GM11168 (cell line): ENCODE data around the gene CAP2.
"Not testable (repeated sequence)": the region's sequence is repeated elsewhere in the genome, so short reads cannot be mapped to it uniquely, and the experiment has no call there.

ENCODE experiments used
- in situ Hi-C: fragments of 300-500 bp; cut with MboI; formaldehyde crosslinking; loops from one replicate; pipeline ENCODE4 v1.12.0; 2022; ENCODE audit warnings: low sequenced_read_pairs; ENCODE audit not compliant: unreplicated experiment

CAP2 gene

GRCh38 chr6:17494177-17494576 is 100.8 kb downstream of the CAP2 start:
- in situ Hi-C loops = no loop called here

GRCh38 chr6:17494919-17495318 is 101.5 kb downstream of the CAP2 start:
- in situ Hi-C loops = no loop called here

GRCh38 chr6:17497535-17498095 is 104.2 kb downstream of the CAP2 start:
- in situ Hi-C loops = no loop called here

- in situ Hi-C loops = no loop called here
These were observed 108.0 kb downstream of the CAP2 start for GRCh38 chr6:17501442-17501841.

- in situ Hi-C loops = no loop called here
These were observed 108.7 kb downstream of the CAP2 start for GRCh38 chr6:17501982-17502704.

- in situ Hi-C loops = no loop called here
These were observed 109.7 kb downstream of the CAP2 start for GRCh38 chr6:17503051-17503450.

- in situ Hi-C loops = no loop called here
These were observed 110.6 kb downstream of the CAP2 start for GRCh38 chr6:17504005-17504404.

GRCh38 chr6:17505062-17505476 is 111.7 kb downstream of the CAP2 start:
- in situ Hi-C loops = no loop called here

GRCh38 chr6:17505767-17506280 is 112.4 kb downstream of the CAP2 start:
- in situ Hi-C loops = no loop called here

GRCh38 chr6:17506531-17506930 is 113.1 kb downstream of the CAP2 start:
- in situ Hi-C loops = no loop called here

GRCh38 chr6:17506962-17507361 is 113.6 kb downstream of the CAP2 start:
- in situ Hi-C loops = no loop called here

- in situ Hi-C loops = no loop called here
These were observed 117.7 kb downstream of the CAP2 start for GRCh38 chr6:17511084-17511483.

GRCh38 chr6:17511580-17511979 is 118.2 kb downstream of the CAP2 start:
- in situ Hi-C loops = no loop called here

- in situ Hi-C loops = no loop called here
These were observed 125.7 kb downstream of the CAP2 start for GRCh38 chr6:17519120-17519519.

GRCh38 chr6:17525637-17526036 is 132.2 kb downstream of the CAP2 start:
- in situ Hi-C loops = no loop called here

GRCh38 chr6:17527076-17527475 is 133.7 kb downstream of the CAP2 start:
- in situ Hi-C loops = no loop called here

GRCh38 chr6:17530321-17530835 is 137.0 kb downstream of the CAP2 start:
- in situ Hi-C loops = no loop called here

- in situ Hi-C loops = no loop called here
These were observed 143.2 kb downstream of the CAP2 start for GRCh38 chr6:17536586-17536985.

- in situ Hi-C loops = no loop called here
These were observed 148.8 kb downstream of the CAP2 start for GRCh38 chr6:17542243-17542642.

GRCh38 chr6:17545681-17546080 is 152.3 kb downstream of the CAP2 start:
- in situ Hi-C loops = not testable (repeated sequence)

GRCh38 chr6:17551383-17551958 is 158.1 kb downstream of the CAP2 start:
- in situ Hi-C loops = no loop called here
